ENCODE data around the gene SLC37A1.

- TF ChIP-seq POLR2AphosphoS5 (IDR thresholded peaks at IDR 0.05) = no peak
- no peak for TF ChIP-seq CTCF (IDR thresholded peaks at IDR 0.05 in 8 of 11, conservative IDR thresholded peaks at IDR 0.05 in 3 of 11)
Measured at GRCh38 chr21:42562816-42563215, 49.2 kb downstream of the SLC37A1 start.

All from spleen (tissue), 7 donors.